HG03280 (cell line): ENCODE measurements around the gene RPIA.
"Not testable (repeated sequence)": the region's sequence is repeated elsewhere in the genome, so short reads cannot be mapped to it uniquely, and the experiment has no call there.

Source experiments
- ATAC-seq: cut with Tn5 transposase; IDR thresholded peaks from one replicate; pipeline ENCODE4 v1.9.1; 2021; ENCODE audit warnings: mild to moderate bottlenecking, moderate library complexity; ENCODE audit not compliant: unreplicated experiment

Gene RPIA

DNA sequence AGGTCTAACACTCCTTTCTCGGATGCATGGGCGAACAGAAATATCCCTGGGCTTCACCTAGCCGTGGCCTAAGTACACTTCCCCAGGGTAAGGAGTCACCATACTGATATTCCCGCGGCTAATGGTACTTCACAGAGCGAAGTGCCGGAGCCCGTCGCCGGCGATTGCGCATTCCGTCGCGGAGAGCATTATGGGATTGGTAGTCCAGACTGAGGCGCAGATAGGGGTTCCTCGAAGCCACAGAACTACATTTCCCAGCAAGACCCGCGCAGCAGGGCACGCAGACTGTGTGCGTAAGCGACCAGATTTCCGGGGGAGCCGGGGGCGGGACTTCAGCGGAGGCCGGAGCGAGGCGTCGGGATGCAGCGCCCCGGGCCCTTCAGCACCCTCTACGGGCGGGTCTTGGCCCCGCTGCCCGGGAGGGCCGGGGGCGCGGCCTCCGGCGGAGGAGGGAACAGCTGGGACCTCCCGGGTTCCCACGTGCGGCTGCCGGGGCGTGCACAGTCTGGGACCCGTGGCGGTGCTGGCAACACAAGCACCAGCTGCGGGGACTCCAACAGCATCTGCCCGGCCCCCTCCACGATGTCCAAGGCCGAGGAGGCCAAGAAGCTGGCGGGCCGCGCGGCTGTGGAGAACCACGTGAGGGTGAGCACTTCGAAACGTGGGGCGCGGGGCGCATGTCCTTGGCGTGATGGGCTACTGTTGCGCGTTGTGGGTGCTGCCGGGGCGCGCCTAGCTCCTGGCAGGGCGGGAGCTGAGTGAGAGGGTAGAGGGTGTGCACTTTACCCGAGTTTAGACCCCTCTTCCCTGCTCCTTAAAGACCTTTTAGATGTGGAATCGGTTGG lies at the start of gene RPIA:
TSS of gene RPIA (plus strand) at position 335 of the 845 bp plus-strand sequence. CDS start at position 361, 26 bp downstream.
- ATAC-seq, result peak; percentile 97

DNA sequence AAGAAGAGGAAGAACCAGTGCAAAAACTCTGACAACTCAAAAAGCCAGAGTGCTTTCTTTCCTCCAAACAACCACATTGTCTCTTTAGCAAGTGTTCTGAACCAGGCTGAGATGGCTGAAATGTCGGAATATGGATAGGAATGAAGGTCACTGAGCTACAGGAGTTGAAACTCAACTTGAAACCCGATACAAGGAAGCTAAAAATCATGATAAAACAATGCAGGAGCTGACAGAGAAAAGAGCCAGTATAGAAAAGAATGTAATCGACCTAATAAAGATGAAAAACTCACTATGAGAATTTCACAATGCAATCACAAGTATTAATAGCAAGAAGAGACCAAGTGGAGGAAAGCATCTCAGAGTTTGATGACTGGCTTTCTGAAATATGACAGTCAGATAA lies 49.2 kb upstream of the RPIA start:
- no peak for ATAC-seq

- ATAC-seq, result not testable (repeated sequence)
Observed at GRCh38 chr2:88645291-88645882, 46.1 kb upstream of the RPIA start.

DNA sequence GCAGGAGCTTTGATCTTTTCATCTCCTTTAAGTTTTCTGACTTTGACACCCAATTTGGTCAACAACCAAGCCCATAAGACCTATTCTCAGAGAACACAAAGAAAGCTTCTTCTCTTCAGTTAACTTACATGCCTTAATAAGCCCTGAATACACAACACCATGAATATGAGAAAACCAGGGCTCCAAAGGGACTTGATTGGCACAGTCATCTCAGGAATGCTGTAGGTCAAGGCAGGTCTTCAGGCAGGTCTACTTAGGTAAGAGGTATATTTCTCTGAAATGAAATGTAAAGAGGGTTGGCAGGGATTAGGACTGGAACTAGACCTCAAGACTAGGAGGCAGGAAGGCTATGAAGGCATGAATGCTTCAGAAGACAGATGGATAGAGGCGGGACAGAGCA lies 39.8 kb upstream of the RPIA start:
- no peak for ATAC-seq

DNA sequence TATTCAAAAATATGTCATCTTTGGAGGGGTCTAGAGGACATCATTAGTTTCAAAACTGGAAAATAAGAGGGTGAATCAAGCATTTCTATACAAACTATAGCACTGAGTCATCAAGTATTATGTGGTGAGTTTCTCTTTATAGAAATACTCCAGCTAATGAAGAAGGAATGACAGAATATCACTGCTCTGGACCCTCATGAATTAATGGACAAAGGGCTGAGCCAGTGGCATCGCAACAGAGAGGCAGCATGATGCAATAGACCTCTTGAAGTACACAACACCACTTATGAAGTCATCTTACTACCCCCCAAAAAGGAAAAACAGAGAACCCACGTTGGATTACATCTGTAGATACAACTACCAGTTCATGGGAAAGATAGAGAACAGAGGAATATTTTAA lies 36.8 kb upstream of the RPIA start:
- ATAC-seq, result no peak

- no peak for ATAC-seq
Observed at GRCh38 chr2:88656690-88657089, 34.8 kb upstream of the RPIA start.

DNA sequence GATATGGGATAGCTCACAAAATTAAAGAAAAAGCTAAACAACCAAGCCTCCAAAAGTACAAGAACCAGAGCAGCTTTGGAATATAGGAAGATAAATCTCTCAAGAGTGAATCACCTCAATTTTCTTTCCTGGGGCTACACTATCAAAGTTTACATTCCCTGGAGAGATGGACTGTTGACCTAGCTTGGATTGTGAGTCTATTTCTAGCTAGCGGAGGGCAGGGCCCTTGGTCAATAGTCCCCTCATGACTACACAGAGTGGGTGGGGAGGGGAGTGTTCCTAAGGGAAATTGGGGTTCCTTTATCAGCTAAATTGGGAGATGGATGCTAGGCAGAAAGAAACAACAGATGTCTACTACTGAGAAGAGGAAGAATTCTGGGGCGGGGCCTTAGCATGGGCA lies 34.3 kb upstream of the RPIA start:
- no peak for ATAC-seq

DNA sequence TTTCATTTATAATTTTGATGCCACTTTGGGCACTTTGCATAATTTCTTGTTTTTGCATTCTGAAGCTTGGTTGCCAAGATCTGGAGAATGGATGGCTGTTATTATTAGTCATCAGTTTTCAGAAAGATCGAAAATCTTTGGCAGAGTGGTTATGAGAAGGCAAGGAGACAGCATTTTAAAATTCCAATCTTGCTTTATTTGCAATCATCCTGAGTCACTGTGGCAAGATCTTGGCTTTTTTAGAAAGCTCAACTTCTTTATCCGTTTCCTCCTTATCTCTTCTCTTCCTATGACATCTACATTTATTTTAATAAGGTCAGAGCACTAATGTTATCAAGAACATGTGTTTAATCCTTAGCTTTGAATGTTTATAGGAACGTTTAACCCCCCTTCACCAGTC lies 33.1 kb upstream of the RPIA start:
- no peak for ATAC-seq

DNA sequence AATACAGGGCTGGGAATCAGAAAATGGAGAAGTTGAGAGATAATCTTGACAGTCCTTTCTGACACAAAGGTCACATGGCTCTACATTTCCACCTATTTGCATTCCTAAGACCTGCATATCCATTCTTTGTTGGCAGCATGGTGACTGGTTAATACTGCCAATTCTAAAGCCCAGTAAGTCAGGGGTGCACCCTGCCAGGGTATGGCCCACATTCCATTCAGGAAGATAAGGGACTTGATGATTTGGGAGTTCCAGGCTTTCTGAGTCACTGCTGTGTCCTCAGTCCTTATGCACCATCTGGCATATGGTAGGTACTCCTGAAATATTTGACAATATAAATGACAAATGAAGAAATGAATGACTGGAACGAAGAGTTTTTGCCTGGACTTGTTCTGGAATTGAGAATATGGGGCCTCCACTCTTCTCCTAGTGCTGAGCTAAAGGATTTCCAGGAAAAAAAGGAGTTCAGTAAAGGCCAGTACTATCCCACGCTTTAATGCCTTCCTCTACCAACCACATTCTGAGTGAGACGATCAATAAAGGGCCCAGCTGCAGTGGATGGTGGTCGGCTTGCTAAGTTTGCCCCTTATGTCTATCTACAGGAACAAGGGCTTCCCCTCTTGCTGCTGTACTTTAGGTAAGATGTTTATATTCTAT lies 32.5 kb upstream of the RPIA start:
- ATAC-seq, result no peak

DNA sequence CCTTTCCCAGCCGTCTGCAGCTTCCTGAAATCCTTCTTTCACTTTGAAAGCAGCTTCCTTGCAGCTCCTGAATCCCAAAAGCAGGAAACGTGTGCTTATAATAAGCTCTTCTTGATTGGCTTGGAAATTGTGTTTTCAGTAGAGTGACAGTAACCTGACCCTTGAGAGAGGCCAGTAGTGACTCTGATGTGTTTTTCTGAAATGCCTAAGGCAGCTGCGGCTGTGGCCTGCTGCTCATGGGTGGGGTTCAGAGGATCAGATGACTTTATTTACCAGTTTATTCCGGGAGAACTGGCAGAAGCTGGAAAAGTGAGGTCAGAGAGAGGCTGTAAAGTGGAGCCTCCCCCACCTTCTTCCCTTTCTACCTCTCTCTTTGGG lies 31.9 kb upstream of the RPIA start:
- ATAC-seq, result no peak

DNA sequence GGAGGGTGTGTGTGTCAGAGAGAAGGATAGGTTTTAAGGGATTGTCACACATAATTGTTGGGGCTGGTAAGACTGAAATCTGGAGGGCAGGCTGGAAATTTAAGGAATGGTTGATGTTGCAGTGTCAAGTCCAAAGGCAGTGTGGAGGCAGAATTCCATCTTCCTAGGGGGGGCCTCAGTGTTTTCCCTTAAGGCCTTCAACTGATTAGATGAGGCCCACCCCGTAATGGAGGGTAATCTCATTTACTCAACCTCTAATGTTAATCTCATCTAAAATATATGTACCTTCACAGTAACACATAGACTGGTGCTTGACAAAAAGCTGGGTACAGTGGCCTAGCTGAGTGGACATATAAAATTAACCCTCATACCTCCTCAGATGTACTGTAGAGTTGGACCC lies 30.9 kb upstream of the RPIA start:
- no peak for ATAC-seq

DNA sequence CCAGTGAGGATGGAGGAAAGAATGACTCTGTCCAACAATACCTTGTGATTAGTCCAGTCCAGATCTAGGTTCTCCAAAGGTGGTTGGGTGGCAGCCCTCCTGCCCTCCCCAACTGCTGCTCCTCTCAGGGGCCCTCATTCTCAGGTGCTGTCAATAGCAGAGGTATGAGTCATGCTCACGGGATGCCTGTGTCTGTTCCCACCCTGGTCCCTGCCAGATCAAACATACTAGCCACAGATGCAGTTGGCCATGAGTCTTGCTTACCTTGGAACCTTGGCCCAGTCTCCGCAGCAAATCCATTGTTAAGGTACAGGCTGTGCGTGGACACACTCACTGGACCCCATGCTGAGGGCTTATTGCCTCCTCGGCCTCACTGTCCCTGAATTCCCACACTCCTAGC lies 24.9 kb upstream of the RPIA start:
- ATAC-seq, result no peak

DNA sequence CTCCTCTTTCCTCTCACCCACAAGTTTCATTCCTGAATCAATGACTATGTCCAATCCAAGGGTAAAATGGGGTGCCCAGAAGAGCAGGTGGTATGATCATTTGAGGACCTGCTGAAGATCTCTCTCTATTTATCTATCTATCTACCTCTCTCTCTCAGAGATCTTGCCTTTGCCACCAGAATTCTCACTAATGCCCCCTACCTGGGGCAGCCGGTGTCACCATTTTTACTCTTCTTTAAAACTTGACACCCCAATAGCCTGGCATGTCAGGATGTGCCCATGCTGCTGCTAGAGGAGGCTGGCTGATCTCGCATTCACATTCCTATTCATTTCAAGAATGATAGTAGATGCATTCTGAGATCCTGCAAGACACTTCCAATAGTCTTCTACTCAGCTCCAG lies 24.3 kb upstream of the RPIA start:
- no peak for ATAC-seq

DNA sequence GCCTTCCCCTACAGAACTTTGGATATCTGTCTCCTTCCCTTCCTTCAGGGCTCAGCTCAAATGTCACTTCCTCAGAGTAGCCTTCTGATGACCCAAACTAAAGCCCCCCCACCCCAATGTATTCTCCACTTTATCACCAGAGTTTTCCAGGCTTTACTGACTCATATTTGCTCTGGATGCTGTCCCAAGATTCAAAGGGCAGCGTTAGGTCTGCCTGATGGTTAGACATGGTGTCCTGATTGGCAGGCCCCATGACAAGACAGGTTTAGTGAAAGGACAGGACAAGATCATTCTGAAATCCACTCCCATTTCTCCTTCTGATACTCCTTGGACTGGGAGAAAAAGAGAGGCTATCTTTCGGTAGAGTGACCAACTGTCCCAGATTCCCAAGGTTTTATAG lies 22.6 kb upstream of the RPIA start:
- ATAC-seq, result no peak

- peak; percentile 90 for ATAC-seq
Observed at GRCh38 chr2:88669482-88670214, 21.8 kb upstream of the RPIA start.

- no peak for ATAC-seq
Observed at GRCh38 chr2:88671786-88672427, 19.6 kb upstream of the RPIA start.

DNA sequence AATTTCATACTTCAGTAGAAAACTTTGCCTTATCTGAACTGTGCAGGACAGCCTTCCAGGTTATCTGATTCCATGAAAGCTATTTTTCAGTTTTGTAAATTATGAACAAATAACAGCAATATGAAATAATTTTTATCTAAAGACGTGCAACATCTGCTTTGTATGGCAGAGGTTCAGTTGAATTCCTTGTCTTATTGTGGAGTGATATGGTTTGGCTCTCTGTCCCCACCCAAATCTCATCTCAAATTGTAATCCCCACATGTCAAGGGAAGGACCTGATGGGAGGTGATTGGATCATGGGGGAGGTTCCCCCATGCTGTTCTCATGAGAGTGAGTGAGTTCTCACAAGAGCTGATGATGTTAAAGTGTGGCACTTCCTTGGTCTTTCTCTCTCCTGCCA lies 18.1 kb upstream of the RPIA start:
- no peak for ATAC-seq

DNA sequence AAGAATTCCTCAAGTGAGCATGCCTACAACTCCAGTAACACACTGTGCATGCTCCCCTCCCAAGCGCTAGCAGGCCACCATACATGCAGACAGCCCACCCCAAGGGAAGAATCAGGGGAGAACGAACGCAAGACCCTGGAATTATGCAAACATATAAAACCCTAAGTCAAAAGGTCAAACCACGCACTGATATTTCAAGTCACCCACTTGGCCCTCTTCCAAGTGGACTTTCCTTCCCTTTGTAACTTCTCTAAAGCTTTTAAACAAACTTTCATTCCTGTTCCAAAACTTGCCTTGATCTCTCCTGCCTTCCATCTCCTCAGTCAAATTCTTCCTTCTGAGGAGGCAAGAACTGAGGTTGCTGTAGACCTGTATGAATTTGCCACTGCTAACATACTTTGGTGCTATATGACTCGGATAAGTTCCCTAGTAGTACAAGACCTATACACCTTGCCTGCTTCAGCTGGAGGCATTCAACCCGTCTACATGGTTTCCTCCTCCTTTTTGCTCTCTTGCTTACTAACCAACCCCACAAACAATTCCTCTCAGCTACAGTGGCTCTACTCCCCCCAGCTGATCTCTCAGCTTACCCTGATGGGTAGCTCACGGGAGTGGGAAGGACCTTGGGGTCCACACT lies 11.1 kb upstream of the RPIA start:
- no peak for ATAC-seq

- ATAC-seq, result no peak
Observed at GRCh38 chr2:88680916-88681315, 10.6 kb upstream of the RPIA start.
